GM21390 (cell line): ENCODE data around the gene CLHC1.
"Not testable (repeated sequence)": the region's sequence is repeated elsewhere in the genome, so short reads cannot be mapped to it uniquely, and the experiment has no call there.

ENCODE experiments used
- ATAC-seq: cut with Tn5 transposase; IDR thresholded peaks from one replicate; pipeline ENCODE4 v1.9.1; 2021; ENCODE audit not compliant: unreplicated experiment

Gene CLHC1

DNA sequence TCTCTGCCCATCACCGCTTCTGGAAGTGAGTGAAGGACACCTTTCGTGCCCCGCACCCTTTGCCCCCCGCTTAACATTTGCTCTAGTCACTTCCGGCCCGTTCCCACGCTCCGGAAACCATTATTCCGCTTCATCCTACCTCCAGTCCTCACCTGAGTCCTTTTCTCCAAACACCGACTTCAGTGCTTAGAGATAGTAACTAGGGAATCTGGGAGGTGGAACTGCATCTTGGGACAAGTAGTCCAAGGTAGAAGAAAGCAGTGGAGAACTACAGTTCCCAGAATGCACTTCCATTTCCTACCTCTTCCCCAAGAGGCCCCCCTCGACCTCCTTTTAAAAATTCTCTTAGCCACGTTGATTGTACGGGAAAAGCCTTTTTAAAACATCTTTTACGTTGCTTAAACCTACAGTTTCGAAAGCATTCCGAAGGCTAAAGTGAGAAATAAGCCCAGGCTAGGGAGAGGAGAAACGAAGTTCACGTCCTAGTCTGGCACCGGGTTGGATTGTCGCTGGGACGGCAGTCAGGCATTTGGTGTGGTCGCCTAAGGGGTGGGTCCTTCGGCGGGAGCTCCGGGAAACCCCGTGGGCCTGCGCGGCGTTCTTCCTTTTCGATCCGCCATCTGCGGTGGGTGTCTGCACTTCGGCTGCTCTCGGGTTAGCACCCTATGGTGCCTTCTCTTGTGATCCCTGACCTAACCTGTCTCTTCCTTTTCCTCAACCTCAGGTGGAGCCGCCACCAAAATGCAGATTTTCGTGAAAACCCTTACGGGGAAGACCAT, at the start of gene CLHC1, which contains the start of gene RPS27A:
CLHC1 (minus strand) TSS at position 210 of the 779 bp plus-strand sequence. CDS start 9,882 bp downstream, outside the sequence.
RPS27A (plus strand) TSS at position 605 of the 779 bp plus-strand sequence; CDS start at position 742, 137 bp downstream.
- ATAC-seq, result peak; percentile 88

DNA sequence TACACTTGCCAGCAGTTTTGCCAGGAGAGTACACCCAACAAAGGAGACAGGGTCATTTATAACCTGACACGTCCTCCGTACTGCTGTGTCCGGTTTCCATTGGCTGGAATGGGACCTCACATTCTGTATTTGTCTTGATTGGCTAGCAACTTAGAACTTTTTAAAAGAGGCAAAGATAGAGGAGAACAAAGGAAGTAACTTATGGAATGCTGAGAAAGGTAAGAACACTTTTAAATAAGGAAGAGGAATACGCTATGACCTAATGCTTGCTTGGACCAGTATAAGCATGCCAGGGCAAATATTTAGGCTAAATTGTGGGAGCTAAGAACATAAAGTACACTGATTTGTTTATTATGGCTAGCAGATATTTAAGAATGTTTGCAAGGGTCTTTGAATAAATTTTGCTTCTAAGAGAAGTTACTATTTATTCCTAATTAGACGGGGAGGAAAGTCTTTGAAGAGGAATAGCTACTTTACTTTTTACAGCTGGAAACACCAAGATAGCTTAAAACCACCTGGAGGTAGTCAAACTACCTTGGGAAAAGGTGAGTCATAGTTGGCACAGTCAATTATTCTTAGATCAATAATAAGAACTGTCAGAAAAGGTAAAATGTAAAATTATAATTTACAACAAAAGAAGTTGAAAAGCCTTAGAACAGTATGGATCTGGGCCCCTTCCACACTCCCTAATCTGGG, 48.9 kb upstream of the CLHC1 start:
- not testable (repeated sequence) for ATAC-seq

DNA sequence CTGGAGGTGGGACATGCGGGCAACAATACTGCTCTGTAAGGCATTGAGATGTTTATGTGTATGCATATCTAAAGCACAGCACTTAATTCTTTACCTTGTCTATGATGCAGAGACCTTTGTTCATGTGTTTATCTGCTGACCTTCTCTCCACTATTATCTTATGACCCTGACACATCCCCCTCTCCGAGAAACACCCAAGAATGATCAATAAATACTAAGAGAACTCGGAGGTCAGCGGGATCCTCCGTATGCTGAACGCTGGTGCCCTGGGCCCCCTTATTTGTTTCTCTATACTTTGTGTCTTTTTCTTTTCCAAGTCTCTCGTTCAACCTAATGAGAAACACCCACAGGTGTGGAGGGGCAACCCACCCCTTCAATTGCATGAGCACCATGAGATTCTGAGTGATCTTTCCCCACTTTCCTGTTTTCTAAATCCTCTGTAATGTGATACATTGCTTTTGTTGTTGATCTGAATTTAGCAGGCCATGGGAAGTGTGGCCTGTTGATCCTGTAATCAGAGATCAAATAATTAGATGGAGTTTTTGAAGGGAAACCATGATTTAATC, 47.8 kb upstream of the CLHC1 start:
- not testable (repeated sequence) for ATAC-seq

DNA sequence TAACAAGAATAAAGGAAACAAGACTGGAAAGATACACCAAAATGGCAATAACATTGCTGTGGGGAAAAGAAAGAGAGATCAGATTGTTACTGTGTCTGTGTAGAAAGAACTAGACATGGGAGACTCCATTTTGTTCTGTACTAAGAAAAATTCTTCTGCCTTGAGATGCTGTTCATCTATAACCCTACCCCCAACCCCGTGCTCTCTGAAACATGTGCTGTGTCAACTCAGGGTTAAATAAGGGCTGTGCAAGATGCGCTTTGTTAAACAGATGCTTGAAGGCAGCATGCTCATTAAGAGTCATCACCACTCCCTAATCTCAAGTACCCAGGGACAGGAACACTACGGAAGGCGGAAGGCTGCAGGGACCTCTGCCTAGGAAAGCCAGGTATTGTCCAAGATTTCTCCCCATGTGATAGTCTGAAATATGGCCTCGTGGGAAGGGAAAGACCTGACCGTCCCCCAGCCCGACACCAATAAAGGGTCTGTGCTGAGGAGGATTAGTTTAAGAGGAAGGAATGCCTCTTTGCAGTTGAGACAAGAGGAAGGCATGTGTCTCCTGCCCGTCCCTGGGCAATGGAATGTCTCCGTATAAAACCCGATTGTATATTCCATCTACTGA, 47.2 kb upstream of the CLHC1 start:
- not testable (repeated sequence) for ATAC-seq

DNA sequence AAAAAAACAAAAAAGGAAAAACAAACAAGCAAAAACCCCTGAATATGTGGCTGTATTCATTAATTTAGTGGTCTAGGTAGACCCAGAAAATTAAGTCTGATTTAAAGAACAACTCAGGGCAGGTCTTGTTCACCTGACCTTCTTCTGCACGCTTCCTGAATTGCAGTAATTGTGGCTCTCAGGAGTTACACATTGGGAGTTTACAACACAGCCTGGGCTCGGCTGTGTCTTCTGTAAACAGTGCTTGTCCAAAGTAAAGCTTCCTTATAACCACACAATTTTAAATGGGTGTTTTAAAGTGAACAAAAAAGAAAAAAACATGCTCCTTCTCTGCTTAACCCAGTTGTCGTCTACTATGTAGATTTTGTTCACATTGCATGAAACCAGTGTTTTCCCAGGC, 45.2 kb upstream of the CLHC1 start:
- ATAC-seq, result no peak

DNA sequence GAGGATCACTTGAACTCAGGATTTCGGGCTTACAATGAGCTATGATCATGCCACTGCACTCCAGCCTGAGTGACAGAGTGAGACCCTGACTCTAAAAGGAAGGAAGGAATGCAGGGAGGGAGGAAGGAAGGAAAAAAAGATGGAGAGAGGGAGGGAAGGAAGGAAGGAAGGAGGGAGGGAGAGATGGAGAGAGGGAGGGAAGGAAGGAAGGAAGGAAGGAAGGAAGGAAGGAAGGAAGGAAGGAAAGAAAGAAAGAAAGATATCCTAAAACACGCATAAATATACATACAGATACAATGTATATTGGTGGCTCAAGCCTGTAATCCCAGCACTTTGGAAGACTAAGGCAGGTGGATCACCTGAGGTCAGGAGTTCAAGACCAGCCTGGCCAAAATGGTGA, 42.3 kb upstream of the CLHC1 start:
- not testable (repeated sequence) for ATAC-seq

DNA sequence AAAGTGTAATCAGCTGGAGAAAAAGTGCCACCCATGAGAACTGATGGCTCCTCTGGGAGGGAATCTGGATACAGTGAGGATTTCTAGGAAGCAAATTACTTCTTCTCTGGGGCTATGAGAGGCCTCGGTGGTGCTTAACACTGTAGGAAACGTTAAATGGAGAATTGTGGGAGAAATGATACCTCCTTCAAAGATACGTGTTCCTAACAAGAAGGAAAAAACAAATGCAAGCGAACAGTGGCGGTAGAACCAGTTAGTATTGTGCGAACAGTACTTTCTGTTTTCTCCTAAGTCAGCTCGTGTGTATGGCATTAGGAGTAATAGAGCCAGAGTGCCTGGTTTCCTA, 37.5 kb upstream of the CLHC1 start:
- ATAC-seq, result no peak

DNA sequence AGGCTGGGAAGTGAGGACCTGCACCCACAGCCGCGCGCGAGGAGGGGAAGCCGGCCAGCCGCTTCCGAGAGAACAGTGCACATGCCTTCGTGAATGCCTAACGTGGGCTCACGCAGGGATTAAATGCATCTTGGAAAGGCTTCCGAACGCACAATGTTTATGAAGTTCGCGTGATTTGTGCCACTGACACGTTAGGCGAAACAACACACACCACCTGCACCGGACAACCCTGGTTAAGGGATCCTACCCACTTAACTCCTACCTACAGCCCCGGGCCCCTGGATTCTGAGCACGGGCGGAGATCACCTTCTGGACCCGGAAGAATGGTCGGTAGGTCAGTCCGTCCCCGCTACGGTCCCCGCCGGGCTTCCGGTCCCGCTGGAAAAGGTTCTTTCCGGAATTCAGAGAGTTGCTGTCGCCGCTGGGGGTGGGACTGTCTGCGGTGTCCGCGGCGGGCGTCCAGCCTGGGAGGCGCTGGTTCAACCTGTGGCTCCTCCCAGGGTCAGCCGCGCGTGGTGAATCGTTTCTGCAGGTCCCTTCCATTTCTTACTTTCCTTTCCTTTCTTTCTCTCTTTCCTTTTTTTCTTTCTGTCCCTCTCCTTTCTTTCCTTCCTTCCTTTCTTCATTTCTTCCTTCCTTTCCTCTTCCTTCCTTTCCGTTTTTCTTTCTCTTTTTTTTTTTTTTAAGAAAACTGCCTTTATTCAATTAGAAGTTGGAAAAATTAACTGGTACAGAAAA, 37.0 kb upstream of the CLHC1 start, which contains the start of gene MTIF2:
MTIF2 (minus strand) TSS at position 325 of the 738 bp plus-strand sequence. CDS start 5,373 bp downstream, outside the sequence.
- ATAC-seq, result peak; percentile 98

DNA sequence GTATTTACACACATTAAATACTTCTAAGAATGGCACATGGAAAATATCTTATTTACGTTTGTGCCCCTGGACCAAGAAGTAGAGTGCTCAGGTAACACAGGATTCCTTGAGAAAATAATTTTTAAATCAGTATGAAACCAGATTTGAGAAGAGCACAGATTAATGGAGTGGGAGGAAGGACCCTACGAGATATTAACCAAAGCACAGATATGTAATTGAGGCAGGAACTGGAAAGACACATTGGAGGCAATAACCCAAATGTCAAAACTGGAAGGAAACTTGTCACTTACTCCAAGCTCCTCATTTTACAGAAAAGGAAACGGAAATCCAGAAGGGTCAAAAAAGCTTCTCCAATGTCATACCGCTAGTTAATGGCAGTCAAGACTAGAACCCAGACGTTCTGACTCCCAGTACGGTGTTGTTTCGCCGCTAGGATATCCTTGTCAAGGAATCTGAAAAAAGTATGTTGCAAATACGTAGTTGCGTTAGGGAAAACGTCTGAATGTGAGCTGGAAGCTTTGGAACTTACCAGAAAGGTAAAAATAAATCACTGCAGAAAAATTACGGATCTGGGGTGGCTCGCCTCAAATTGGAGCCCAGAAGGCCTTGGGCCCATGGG, 36.3 kb upstream of the CLHC1 start:
- ATAC-seq, result no peak

DNA sequence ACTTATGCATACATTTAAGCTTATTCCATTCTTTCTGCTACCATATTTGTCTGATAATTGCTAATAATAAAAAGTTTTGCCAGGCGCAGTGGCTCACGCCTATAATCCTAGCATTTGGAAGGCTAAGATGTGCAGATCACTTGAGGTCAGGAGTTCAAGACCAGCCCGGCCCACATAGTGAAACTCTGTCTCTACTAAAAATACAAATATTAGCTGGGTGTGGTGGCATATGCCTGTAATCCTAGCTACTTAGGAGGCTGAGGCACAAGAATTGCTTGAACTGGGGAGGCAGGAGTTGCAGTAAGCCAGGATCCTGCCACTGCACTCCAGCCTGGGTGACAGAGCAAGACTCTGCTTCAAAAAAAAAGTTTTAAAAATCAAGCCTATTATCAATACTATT, 27.5 kb upstream of the CLHC1 start:
- ATAC-seq, result not testable (repeated sequence)

DNA sequence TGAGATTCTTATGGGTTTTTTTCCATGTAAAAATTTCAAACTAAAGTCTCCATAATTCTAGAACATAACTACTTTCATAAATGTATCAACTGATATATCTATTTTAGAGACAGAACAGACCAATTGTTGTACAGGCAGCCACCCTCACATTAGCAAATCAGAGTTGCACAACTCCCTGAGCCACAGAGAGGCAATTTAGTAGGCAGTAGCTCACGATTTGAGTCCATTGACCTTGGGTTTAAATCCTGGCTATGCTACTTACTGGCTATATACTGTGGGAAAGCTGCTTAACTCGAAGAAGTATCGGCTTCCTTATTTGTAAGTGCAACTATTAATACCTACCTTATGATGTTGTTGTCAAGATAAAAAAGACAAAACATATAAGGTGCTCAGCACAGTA, 20.7 kb upstream of the CLHC1 start:
- no peak for ATAC-seq

DNA sequence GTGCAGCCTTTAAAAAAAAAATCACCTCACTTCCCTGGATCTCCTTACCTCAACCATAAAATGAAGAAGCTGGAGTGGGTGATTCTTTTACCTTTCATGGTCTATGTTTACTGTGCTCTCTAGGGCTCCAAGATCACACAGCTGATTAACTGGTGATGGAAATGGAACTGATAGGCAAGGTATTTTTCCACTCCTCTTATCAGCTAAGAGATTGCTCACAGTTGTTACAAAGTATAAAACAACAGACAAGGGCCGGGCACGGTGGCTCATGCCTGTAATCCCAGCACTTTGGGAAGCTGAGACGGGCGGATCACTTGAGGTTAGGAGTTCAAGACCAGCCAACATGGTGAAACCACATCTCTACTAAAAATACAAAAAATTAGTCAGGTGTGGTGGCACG, 14.9 kb upstream of the CLHC1 start:
- no peak for ATAC-seq

DNA sequence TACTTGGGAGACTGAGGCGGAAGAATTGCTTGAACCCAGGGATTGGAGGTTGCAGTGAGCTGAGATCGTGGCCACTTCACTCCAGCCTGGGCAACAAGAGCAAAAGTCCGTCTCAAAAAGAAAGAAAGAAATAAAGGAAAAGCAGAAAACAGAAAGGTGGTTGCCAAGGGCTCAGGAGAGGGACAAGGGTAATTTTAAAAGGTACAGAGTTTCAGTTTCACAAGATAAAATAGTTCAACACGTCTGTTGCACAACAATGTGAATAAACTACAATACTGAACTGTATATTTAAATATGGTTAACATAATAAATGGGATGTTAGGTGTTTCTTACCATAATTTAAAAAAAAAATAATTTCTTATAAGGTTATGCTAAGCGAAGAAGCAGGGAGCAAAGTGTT, 13.3 kb upstream of the CLHC1 start:
- ATAC-seq, result no peak

DNA sequence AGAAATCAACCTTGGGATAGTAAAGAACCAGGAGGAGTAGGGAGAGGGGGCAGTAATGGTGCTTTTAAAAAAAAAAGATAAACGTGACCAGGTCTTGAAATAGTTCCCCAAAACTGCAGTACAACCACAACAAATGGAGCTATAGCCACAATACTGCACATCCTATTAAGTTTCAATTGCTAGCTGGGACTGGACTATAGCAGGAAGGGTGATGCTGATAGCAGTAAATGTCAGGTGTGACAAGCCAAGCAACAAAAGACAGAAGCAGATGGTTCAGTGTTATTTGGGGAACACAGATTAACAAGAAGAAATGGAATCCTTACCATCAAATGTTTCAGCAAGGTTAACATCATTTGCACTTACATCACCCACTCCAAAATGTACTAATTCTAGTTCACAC, 10.5 kb upstream of the CLHC1 start:
- ATAC-seq, result no peak

DNA sequence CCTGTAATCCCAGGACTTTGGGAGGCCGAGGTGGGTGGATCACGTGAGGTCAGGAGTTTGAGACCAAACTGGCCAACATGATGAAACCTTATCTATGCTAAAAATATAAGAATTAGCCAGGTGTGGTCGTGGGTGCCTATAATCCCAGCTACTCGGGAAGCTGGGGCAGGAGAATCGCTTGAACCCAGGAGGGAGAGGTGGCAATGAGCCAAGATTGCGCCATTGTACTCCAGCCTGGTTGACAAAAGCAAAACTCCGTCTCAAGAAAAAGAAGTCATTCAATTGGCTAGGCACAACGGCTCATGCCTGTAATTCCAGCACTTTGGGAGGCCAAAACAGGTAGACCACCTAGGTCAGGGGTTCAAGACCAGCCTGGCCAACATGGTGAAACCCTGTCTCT, 9.5 kb upstream of the CLHC1 start:
- not testable (repeated sequence) for ATAC-seq

DNA sequence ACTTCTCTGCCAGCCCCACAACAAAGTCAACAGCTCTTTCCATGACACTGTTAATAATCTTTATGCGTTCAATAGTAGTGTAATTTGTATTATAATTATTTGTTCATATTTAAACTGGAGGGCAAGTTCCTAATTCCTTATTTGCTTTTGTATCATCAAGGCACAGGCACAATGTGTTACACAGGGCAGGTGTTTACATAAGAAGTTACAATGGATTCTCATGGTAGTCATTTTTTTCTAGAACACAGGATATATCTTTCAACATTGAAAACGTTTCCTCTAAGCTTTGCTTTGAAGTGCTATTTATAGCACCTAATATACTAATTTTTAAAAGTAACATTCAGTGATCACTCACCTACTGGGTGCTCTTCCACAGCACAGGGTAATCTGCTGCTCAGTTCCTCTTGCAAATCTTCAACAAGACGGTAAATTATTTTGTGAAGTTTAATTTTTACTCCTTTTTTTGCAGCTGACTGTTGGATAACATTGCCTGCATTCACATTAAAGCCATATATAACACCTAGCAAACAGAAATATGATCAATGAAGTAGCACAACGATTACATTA, 7.6 kb upstream of the CLHC1 start:
- ATAC-seq, result no peak

DNA sequence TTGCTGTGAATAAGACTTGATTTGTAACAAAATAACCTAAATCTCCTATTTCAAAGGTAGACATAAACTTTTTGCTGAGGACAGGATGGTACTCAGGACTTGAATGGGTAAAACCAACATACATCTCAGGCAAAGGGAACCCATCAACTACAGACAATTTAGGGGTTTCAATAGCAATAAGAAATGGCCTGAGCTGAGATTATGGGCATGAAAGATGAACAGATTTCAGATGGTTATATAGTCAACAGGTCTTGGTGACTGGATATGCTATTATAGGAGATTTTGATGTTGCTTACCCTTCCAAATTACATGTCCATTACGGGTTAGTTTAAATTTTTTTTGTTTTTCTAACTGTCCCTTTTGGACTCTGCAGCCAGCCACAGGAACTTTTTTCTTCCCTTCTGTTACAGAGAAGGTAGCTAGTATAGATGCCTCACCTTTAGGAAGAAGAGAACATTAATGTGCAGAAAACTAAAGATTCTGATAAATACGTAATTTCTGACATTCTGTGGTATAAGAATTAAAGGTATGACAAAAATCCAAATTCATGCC, 5.0 kb upstream of the CLHC1 start:
- ATAC-seq, result no peak

DNA sequence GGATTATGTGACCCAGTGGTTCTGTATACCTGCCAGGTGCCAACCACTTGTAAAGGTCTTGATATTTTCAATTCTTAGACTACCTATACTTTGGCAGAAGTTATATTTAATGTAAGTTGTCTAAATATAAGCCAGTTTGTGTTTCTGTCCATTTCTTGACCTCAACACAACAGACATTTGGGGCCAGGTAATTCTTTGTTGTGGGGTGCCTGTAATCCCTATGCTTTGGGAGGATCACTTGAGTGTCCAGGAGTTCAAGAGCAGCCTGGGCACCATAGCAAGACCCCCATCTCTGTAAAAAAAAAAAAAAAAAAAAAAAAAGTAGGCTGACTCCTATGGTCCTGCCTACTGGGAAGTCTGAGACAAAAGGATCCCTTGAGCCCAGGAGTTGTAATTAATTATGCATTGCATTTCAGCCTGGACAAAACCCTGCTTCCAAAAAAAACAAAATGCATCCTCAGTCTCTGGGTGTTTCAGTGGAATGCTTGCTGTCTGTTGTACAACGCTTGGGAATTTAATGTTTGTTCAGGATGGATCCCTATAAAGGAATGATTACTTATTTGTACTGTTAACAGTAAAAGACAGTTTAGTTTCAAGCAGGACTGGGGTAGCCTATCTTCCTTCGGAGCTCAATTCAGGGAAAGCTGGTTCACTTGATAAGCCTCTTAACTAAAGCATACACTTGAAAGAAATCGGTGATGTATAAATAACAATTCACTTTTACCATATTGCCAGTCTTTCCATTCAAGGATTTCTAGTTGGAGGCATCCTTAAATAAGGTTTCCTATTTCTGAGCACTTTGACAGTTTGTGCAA, 3.8 kb upstream of the CLHC1 start:
- no peak for ATAC-seq

DNA sequence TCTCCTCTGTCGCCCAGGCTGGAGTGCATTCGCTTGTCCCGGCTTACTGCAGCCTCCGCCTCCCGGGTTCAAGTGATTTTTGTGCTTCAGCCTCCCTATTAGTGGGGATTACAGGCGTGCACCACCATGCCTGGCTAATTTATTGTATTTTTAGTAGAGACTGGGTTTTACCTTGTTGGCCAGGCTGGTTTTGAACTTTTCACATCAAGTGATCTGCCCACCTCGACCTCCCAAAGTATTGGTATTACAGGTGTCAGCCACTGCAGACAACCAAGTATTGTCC, 1.5 kb upstream of the CLHC1 start:
- ATAC-seq, result no peak
